Heart left ventricle (tissue), 13 donors: Measurements from ENCODE around the gene CARMIL3.

Experiments
- CTCF ChIP-seq, 12 donors: fragments of 200-600 bp; sonication (generic) in 4 of 12; IDR thresholded peaks; one replicate each; pipeline versions ENCODE4 v1.5.0 to v1.8.0; 2018 to 2022; ENCODE audit warnings: antibody characterized with exemption in 12 of 12, mild to moderate bottlenecking in 5 of 12
- POLR2A ChIP-seq, 2 donors: fragments of 450-650 bp; IDR thresholded peaks; one replicate each; pipeline ENCODE4 v1.6.1; 2017; ENCODE audit warnings: antibody characterized with exemption in 2 of 2, mild to moderate bottlenecking in 2 of 2, moderate library complexity in 2 of 2
- donor health status: ischemic (EF 13 %, LVEDD 7.1; RV severe dilation, severe dysfunction).
- donor health status: DM: no; HTN: yes; CAD: no.
- donor health status: DM: no; HTN: no; CAD: no.
- donor health status: ischemic (EF 25% LVEDD 6.9; RV normal size, moderate dysfunction).
- donor health status: ischemic (EF 25% LVEDD 5.7; RV mildly dilated, moderate dysfunction).
- donor health status: ischemic (EF 35%, LVEDD 5.7; RV mildly dilated, moderate dysfunction).
- donor health status: nonischemic (EF 11% LVEDD 7.7; RV severe dilation, severe dysfunction).
- donor health status: DM: yes; HTN: yes; CAD: no.
- donor health status: PGD.
- donor health status: ischemic (EF 29% LVEDD 5.4; RV normal size, mild dysfunction).
- donor health status: nonischemic (EF 23%, LVEDD 6.1; RV moderate dilation, normal function).

DNA sequence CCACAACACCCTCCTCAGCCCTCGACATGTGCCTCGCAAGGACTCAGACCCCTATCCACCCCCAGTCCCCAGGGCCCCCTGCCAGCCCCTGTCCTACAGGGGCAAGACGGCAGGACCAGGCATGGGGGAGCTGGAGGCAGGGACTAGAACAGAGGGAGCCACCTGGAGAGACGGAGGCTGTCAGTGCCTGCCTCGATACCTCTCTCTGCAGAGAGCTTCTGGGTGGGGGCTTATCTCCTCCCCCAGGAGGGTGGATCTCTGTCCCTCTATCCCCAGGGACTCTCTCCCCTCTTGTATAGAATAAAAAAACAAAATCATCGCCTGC, 17.6 kb downstream of the CARMIL3 start:
- TF ChIP-seq CTCF (IDR thresholded peaks at IDR 0.05) (no peak), POLR2A (IDR thresholded peaks at IDR 0.05) (no peak)
